HEK293T (cell line): ENCODE measurements around the gene CFAP97D2.

ENCODE experiments used
- BHLHE40 ChIP-seq: fragments of 450-650 bp; IDR thresholded peaks from 2 replicates; pipeline ENCODE4 v1.6.1; 2016; ENCODE audit warnings: mild to moderate bottlenecking, moderate library complexity, borderline replicate concordance
- ELF4 ChIP-seq: fragments of 450-650 bp; IDR thresholded peaks from 2 replicates; pipeline ENCODE4 v1.6.1; 2017; ENCODE audit warnings: antibody characterized with exemption
- FOXA1 ChIP-seq: fragments of 450-650 bp; IDR thresholded peaks from 2 replicates; pipeline ENCODE4 v1.6.1; 2016; ENCODE audit warnings: mild to moderate bottlenecking
- FOXK2 ChIP-seq: fragments of 450-650 bp; IDR thresholded peaks from 2 replicates; pipeline ENCODE4 v1.6.1; 2016; ENCODE audit warnings: mild to moderate bottlenecking
- FOXM1 ChIP-seq: fragments of 450-650 bp; IDR thresholded peaks from 2 replicates; pipeline ENCODE4 v1.6.1; 2017; ENCODE audit warnings: mild to moderate bottlenecking, borderline replicate concordance
- LEF1 ChIP-seq: fragments of 450-650 bp; IDR thresholded peaks from 2 replicates; pipeline ENCODE4 v1.6.1; 2017; ENCODE audit warnings: mild to moderate bottlenecking, borderline replicate concordance
- NFRKB ChIP-seq: fragments of 450-650 bp; IDR thresholded peaks from 2 replicates; pipeline ENCODE4 v1.6.1; 2016; ENCODE audit warnings: mild to moderate bottlenecking, moderate library complexity
- SP1 ChIP-seq: fragments of 450-650 bp; IDR thresholded peaks from 2 replicates; pipeline ENCODE4 v1.6.1; 2017
- SUZ12 ChIP-seq: fragments of 450-650 bp; IDR thresholded peaks from 2 replicates; pipeline ENCODE4 v1.6.1; 2016; ENCODE audit warnings: mild to moderate bottlenecking
- ZNF384 ChIP-seq: fragments of 450-650 bp; IDR thresholded peaks from 2 replicates; pipeline ENCODE4 v1.6.1; 2016
- TF ChIP-seq, protein P1 (sequence below): fragments of 450-650 bp; IDR thresholded peaks from 2 replicates; pipeline ENCODE4 v1.6.1; 2016

DNA sequence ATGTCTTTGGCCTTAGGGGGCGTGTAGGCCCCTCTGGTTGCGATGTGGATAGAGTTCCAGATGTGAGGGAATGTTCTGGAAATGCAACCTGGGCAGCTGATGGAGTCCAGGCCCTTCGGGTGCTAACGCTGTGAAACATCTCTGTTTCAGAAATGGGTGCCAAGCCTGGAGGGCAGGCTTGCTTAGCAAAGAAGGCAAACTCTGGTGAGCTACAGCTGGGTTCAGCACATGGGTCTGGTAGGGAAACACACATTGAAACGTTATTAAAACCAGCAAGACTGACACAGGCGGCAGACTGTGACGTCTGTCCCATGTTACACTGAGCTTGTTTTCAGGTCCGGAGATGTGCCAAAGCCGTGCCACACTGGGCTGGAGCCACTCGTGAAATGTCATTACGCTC is 47.0 kb downstream of the CFAP97D2 start:
- TF ChIP-seq FOXA1 (no peak), SUZ12 (no peak), FOXK2 (no peak), ELF4 (no peak), FOXM1 (no peak), NFRKB (no peak), LEF1 (no peak), SP1 (no peak), BHLHE40 (no peak), ZNF384 (no peak)
- TF ChIP-seq, protein P1, sequence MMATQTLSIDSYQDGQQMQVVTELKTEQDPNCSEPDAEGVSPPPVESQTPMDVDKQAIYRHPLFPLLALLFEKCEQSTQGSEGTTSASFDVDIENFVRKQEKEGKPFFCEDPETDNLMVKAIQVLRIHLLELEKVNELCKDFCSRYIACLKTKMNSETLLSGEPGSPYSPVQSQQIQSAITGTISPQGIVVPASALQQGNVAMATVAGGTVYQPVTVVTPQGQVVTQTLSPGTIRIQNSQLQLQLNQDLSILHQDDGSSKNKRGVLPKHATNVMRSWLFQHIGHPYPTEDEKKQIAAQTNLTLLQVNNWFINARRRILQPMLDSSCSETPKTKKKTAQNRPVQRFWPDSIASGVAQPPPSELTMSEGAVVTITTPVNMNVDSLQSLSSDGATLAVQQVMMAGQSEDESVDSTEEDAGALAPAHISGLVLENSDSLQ, result no peak
